ENCODE measurements around the gene ABO.
"Not testable (repeated sequence)": the region's sequence is repeated elsewhere in the genome, so short reads cannot be mapped to it uniquely, and the experiment has no call there.

ABO gene

DNA sequence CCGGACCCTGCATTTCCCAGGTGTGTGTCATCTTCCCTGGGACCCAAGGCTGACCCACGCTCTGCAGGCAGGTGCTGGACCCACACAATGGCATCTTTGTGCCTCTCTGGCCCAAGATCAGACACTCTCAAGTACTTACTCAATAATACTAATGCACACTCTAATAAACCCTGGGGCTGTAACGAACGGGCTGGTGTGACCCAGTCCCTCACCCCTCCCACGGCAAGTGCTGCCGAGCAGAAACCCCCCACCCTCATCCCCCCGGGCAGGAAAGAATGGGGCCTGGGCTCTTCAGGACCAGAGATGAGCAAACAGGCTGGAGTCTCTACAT lies 64.8 kb downstream of the ABO start:
- TF ChIP-seq, protein P1, sequence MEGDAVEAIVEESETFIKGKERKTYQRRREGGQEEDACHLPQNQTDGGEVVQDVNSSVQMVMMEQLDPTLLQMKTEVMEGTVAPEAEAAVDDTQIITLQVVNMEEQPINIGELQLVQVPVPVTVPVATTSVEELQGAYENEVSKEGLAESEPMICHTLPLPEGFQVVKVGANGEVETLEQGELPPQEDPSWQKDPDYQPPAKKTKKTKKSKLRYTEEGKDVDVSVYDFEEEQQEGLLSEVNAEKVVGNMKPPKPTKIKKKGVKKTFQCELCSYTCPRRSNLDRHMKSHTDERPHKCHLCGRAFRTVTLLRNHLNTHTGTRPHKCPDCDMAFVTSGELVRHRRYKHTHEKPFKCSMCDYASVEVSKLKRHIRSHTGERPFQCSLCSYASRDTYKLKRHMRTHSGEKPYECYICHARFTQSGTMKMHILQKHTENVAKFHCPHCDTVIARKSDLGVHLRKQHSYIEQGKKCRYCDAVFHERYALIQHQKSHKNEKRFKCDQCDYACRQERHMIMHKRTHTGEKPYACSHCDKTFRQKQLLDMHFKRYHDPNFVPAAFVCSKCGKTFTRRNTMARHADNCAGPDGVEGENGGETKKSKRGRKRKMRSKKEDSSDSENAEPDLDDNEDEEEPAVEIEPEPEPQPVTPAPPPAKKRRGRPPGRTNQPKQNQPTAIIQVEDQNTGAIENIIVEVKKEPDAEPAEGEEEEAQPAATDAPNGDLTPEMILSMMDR (IDR thresholded peaks at IDR 0.05; ENCODE audit: low read depth, low read length), result no peak
- no peak overlapping the region for H3K4me3 ChIP-seq (ENCODE audit: low read depth, low read length)

DNA sequence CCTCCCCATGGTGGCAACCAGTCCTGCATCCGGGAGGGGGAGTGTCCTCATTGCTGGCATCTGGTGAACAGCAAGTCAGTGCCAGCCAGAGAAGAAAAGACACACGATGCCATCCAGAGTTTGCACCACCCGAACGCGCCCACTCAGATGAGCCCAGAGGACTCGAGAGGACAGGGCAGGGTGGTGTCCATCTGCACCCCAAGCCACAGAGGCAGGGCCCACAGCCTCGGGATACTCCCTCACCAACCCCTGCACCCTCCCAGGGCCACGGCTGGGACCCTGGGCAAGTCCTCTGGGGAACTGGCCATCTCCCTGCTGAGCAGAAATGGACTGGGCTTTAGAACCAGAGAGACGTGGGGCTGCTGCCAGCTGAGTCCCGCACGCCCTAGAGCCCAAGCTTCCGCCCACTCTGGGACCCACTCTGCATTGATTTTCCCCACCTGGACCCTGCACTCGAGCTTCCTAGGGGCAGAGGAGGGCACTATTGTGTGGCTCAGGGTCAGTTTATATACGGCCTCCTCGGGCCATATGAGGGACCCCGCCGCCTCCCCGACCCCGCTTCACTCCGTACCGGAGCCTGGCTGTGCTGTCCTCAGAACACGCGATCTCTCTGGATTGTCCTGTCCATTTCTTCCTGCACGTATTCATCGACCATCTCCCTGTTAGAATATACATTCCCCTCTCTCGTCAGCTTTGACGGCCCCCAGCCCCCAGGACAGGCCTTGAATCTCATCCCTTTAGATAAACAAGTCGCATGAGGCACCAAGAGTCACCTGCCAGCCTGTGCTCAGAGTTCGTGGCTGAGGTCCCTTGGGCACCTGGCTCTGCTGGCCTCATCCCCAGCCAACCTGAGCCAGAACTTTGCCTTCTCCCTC lies 65.4 kb downstream of the ABO start:
- not testable (repeated sequence) for H3K4me3 ChIP-seq (ENCODE audit: low read depth, low read length)

DNA sequence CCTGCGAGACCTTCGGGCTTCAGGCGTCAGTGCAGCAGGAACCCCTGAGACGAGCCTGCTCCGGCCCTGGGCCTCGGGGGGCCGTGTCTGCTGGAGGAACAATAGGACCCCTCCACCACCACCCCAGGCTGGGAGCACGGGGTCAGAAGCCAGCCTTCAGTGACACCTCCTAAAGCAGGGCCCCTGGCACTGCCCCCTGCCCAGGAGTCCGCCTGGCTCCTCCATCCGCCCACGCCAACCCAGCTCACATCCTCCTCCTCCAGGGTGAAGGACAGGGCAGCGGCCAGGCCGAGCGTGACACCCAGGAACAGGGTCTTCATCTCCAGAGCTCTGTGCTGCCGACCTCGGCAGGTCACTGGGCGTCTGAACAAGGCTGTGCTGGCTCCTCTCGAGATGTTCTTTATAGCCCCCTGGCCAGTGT lies 66.1 kb downstream of the ABO start, which contains the start of gene OBP2B:
Gene OBP2B (minus strand): TSS at position 371 of the 421 bp plus-strand sequence. CDS start 51 bp downstream, at position 320.
- not testable (repeated sequence) for H3K4me3 ChIP-seq (ENCODE audit: low read depth, low read length)

DNA sequence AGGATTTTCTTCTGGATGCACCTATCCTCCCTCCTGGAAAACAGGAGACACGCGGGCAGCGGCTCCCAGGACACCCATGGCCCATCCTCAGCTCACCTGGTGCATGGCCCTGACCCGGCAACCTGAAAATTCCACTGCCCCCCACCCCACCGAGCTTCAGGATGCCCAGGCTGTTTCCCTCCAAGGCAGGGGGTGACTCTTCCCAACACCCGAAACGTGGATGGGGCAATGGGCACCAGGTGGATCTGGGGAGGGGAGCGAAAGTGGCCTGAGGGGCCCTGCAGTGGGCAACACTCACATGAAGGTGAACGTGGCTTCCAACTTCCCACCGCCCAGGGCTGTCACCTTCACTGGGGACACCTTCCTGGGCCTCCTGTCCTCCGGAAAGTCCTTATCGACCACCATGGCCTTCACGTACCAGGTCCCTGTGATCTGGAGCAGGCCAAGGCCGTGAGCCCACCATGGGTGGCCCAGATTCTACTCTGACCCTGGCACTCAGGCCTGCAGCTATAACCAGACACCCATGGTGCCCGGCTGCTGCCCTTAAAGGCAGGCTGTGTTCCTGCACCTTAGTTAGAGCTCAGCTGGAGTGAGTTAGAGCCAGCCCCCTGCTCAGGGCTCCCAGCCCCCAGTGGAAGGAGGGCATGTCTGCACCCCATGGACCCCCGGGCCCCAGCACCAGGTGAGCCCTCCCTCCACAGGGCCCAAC lies 66.7 kb downstream of the ABO start:
- not testable (repeated sequence) for H3K4me3 ChIP-seq (ENCODE audit: low read depth, low read length)

DNA sequence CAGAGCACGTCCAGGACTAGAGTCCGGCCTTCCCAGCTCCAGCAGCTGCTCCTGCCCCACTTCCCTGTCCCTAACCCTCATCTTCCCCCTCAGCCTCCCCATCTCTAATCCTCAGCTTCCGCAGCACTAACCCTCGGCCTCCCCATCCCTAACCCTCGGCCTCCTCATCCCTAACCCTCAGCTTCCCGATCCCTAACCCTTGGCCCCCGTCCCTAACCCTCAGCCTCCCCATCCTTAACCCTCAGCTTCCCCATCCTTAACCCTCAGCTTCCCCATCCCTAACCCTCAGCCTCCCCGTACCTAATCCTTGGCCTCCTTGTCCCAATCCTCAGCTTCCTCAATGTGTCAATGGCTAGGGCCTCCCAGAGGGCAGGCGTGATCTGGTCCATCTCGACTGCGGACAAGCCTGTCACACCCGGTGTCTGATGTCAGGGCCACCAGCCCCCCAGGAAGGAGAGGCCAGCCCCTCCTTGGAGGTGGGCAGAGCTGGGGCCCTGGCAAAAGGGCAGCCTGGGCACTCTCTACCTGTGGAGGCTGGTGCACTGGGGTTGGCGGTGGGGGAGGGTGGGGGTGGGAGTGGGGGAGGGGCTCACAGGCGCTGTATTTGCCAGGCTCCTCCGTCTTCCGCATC lies 67.3 kb downstream of the ABO start:
- H3K4me3 ChIP-seq (ENCODE audit: low read depth, low read length), result no peak overlapping the region
- TF ChIP-seq, protein P1 (IDR thresholded peaks at IDR 0.05; ENCODE audit: low read depth, low read length), result no peak

DNA sequence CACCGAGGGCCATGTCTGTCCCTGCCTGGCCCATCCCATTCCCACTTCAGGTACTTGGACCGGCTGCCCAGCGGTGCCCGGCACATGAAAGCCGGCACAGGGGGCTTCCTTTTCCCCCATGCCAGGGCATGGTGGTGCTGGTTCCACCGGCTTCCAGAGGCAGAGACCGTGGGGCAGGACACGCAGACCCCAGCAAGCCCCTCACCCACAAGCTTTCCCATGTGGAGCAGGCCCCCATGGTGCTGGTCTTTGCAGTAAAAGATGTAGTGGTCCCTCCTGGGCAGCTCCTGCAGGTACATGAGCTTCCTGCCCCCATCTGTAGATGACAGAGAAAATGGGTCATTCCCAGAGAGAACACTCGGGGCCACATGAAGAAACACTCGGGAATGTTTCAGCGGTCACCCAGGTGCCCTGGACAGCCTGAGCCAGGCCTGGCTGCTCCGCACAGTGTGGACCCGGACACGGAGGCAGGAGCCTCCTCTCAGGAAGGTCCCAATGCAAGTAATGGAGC lies 67.9 kb downstream of the ABO start:
- TF ChIP-seq, protein P1 (IDR thresholded peaks at IDR 0.05; ENCODE audit: low read depth, low read length), result no peak
- H3K4me3 ChIP-seq (ENCODE audit: low read depth, low read length), result no peak overlapping the region

DNA sequence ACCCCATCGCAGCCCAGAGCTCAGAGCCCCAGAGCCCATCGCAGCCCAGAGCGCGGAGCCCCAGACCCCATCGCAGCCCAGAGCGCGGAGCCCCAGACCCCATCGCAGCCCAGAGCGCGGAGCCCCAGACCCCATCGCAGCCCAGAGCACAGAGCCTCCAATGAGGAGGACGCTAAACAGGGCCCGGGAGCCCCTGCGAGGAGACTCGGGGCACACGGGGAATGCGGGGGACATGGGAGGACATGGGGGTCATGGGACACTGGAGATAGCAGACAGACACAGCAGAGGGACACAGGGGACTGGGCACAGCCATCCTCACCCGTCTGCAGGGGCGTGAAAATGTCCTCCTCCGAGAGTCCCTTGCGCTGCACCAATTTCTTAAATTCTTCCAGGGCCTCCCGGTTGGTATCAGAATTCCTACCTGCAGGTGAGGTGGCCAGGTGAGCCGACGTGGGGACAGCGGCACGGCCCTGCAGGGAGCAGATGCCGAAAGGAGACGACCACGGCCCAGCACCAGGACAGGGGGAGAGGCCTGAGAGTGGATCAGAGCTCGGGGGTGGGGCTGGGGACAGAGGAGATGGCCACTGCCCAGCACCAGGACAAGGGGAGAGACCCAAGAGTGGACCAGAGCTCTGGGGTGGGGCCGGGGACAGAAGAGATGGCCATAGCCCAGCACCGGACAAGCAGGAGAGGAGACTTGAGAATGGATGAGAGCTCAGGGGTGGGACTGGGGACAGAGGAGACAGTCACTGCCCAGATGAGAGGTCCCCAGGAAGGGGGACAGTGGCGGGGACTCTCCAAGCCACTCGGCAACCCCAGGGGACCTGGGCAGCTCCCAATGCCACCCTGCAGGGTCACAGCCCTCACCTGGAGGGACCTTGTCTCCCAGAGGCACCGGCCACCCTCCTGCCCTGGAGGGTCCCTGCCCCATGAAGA lies 68.7 kb downstream of the ABO start:
- no peak overlapping the region for H3K4me3 ChIP-seq (ENCODE audit: low read depth, low read length)
- TF ChIP-seq, protein P1 (IDR thresholded peaks at IDR 0.05; ENCODE audit: low read depth, low read length), result no peak

DNA sequence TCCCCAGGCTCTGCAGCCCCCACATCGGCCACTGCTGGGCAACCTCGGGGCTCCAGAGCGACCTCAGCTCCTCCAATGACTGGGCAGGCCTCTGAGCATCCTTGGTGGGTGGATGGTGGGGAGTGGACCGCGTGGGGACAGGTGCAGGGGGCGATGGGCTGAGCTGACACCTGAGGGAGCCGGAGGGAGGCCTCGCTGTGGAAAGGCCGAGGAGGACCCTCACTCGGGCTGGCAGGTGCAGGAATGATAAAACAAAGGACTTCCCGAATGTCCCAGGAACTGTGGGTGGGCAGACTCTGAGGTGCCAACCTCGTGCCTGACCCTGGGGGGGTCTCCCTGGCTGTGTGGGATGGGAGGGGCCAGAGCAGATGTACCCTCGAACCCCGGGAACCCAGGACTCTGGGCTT lies 69.5 kb downstream of the ABO start:
- not testable (repeated sequence) for H3K4me3 ChIP-seq (ENCODE audit: low read depth, low read length)

Measured in WI38 (cell line).